Kidney (tissue), 14 donors: ENCODE measurements around the gene LRP6. TPM values are rescaled to one million over a fixed set of nuclear protein-coding genes. Genes with fewer than 3 reads are reported as not detected.

Experiments
- DNase-seq, 5 donors: peaks; one replicate each; pipeline ENCODE4 v3.0.0-alpha.2; 2013 to 2020
- FAIRE-seq: peaks from 2 replicates; lab custom pipeline; 2012; peaks lifted over from hg19 to GRCh38; lab: Jason Lieb, UNC
- H3K27ac ChIP-seq, 2 donors: one replicate each; pipeline ENCODE4 v1.7.0; 2013; ENCODE audit warnings: low read depth in 2 of 2, low read length in 2 of 2, inconsistent platforms in 1 of 2
- H3K27me3 ChIP-seq: one replicate; pipeline ENCODE4 v1.7.1; 2013; ENCODE audit warnings: low read length, inconsistent platforms; ENCODE audit not compliant: control insufficient read depth, insufficient read depth
- H3K36me3 ChIP-seq, 3 donors: one replicate each; pipeline versions ENCODE4 v1.7.0 to v1.7.1; 2013; ENCODE audit warnings: low read length in 3 of 3, control low read depth in 1 of 3, inconsistent platforms in 1 of 3; ENCODE audit not compliant: insufficient read depth in 3 of 3, control insufficient read depth in 2 of 3
- H3K4me1 ChIP-seq, 3 donors: one replicate each; pipeline versions ENCODE4 v1.7.0 to v1.7.1; 2013; ENCODE audit warnings: low read length in 3 of 3, inconsistent platforms in 1 of 3, low read depth in 1 of 3; ENCODE audit not compliant: control insufficient read depth in 2 of 3, insufficient read depth in 2 of 3
- H3K4me3 ChIP-seq, 3 donors: one replicate each; pipeline versions ENCODE4 v1.7.0 to v1.8.1; 2013; ENCODE audit warnings: low read length in 3 of 3, control low read depth in 1 of 3, inconsistent platforms in 1 of 3
- H3K9ac ChIP-seq, 3 donors: one replicate each; pipeline versions ENCODE4 v1.7.0 to v1.7.1; 2013; ENCODE audit warnings: low read length in 3 of 3, control low read depth in 1 of 3, inconsistent platforms in 1 of 3
- H3K9me3 ChIP-seq, 3 donors: one replicate each; pipeline versions ENCODE4 v1.7.0 to v1.7.1; 2013; ENCODE audit warnings: low read length in 3 of 3, control low read depth in 1 of 3, inconsistent platforms in 1 of 3; ENCODE audit not compliant: control insufficient read depth in 2 of 3, insufficient read depth in 1 of 3
- intact Hi-C: fragments of 100-400 bp; cut with DNase I; formaldehyde crosslinking; loops from one replicate; pipeline ENCODE4 v1.11.1; 2022
- polyA plus RNA-seq: library from polyadenylated mRNA; stranded (reverse); fragments of 350-450 nt; fragmentation: Illumina TruSeq; extraction: RNeasy Lipid Tissue Mini Kit (QIAGEN cat#74804); gene quantifications from one replicate; pipeline ENCODE4 v1.2.3, GENCODE V29; 2014; ENCODE audit warnings: low read depth, low replicate concordance; ENCODE audit not compliant: insufficient read depth
- total RNA-seq: library from RNA; stranded (reverse); fragmentation: NEBNext Ultra II Directional; extraction: Animal tissue kit (Norgen Biotek cat#: 25700); gene quantifications from one replicate; pipeline ENCODE4 v1.2.1, GENCODE V29; 2021
- TF ChIP-seq, protein P1 (sequence below): IDR thresholded peaks from 3 replicates; pipeline ENCODE4 v1.5.1; 2012; ENCODE audit warnings: mild to moderate bottlenecking, moderate library complexity, borderline replicate concordance; ENCODE audit not compliant: insufficient read depth; ENCODE audit errors: extremely low read depth
- donor health status: control.
- donor health status: control.
- donor health status: control.
- donor health status: control.
- donor health status: control.
- donor health status: DM: yes; HTN: yes; CAD: no.
- donor health status: Normal renal cell carcinoma (clear cell type).

Gene LRP6
- total and polyA plus RNA-seq, 2 donors from 2014 or later: 7.5 to 44.1 TPM

GRCh38 chr12:12305568-12306300, 38.9 kb upstream of the LRP6 start:
- intact Hi-C loops: no loop called here
- no peak for FAIRE-seq
- Histone ChIP-seq H3K4me1 (peaks cover 0 to 4% (median 0%) of the 10 kb centered on the region in 3 donors), H3K27ac (no peak overlapping the region), H3K27me3 (no peaks in the 10 kb centered on the region), H3K36me3 (no peaks in the 10 kb centered on the region), H3K4me3 (no peak overlapping the region), H3K9me3 (no peaks in the 10 kb centered on the region), H3K9ac (no peak overlapping the region)
- TF ChIP-seq, protein P1, sequence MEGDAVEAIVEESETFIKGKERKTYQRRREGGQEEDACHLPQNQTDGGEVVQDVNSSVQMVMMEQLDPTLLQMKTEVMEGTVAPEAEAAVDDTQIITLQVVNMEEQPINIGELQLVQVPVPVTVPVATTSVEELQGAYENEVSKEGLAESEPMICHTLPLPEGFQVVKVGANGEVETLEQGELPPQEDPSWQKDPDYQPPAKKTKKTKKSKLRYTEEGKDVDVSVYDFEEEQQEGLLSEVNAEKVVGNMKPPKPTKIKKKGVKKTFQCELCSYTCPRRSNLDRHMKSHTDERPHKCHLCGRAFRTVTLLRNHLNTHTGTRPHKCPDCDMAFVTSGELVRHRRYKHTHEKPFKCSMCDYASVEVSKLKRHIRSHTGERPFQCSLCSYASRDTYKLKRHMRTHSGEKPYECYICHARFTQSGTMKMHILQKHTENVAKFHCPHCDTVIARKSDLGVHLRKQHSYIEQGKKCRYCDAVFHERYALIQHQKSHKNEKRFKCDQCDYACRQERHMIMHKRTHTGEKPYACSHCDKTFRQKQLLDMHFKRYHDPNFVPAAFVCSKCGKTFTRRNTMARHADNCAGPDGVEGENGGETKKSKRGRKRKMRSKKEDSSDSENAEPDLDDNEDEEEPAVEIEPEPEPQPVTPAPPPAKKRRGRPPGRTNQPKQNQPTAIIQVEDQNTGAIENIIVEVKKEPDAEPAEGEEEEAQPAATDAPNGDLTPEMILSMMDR: no peak
- no peak for DNase-seq

DNA sequence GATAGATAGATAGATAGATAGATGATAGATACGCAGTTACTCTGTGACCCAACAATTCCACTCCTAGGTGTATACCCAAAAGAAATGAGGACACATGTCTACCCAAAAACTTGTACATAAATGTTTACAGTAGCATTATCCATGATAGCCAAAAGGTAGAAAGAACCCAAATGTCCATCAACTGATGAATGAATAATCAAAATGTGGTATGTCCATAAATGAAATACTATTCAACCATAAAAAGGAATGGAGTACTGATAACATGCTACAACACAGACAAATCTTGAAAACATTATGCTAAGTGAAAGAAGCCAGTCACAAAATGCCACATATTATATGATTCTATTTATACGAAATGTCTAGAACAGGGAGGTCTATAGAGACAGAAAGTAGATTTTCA, 36.1 kb upstream of the LRP6 start:
- TF ChIP-seq, protein P1: no peak
- no peaks in the 10 kb centered on the region for H3K36me3 ChIP-seq
- no peaks in the 10 kb centered on the region for H3K27me3 ChIP-seq
- no peak overlapping the region for H3K9ac ChIP-seq
- FAIRE-seq (no peak), DNase-seq (no peak)
- intact Hi-C loops: no loop called here
- H3K4me1 ChIP-seq: no peaks in the 10 kb centered on the region
- no peaks in the 10 kb centered on the region for H3K9me3 ChIP-seq
- no peak overlapping the region for H3K27ac ChIP-seq
- H3K4me3 ChIP-seq: no peak overlapping the region

DNA sequence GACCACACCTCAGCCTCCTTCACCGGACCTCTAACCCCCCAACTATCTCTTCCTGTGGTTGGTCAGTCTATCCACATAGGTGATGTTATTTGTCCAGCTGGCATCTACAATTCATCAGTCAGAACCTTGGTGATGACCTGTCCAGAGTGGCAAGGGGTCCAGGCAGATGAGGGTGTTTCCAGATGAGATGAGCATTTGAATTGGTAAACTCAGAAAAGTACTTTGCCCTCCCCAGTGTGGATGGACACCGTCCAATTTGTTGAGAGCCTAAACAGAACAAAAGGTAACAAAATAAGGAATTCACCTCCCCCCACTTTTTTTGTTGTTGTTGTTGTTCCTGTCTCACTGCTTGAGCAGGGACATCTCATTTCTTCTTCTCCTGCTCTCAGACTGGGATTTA, 34.3 kb upstream of the LRP6 start:
- no peaks in the 10 kb centered on the region for H3K9me3 ChIP-seq
- H3K36me3 ChIP-seq: no peaks in the 10 kb centered on the region
- DNase-seq (no peak), FAIRE-seq (no peak)
- H3K4me1 ChIP-seq: no peaks in the 10 kb centered on the region
- H3K27ac ChIP-seq: no peak overlapping the region
- H3K4me3 ChIP-seq: no peak overlapping the region
- H3K27me3 ChIP-seq: no peaks in the 10 kb centered on the region
- H3K9ac ChIP-seq: no peak overlapping the region
- intact Hi-C loops: no loop called here
- TF ChIP-seq, protein P1: no peak
